HepG2 (cell line): ENCODE results near the gene DDO. TPM values are rescaled to one million over a fixed set of nuclear protein-coding genes. Genes with fewer than 3 reads are reported as not detected.
A peak's percentile ranks its signal among the peaks of the same experiment; 100 is the strongest.

ENCODE experiments used
- ATM ChIP-seq: fragments of 450-650 bp; IDR thresholded peaks from 2 replicates; pipeline ENCODE4 v1.7.1; 2017; ENCODE audit warnings: mild to moderate bottlenecking, borderline replicate concordance
- ELF1 ChIP-seq: sonication (generic); formaldehyde crosslinking; IDR thresholded peaks from 2 replicates; pipeline ENCODE4 v1.4.0; 2020; ENCODE audit warnings: missing genetic modification reagents
- FOSL2 ChIP-seq: sonication (generic); formaldehyde crosslinking; IDR thresholded peaks from 2 replicates; pipeline ENCODE4 v1.4.0; 2020; ENCODE audit warnings: missing genetic modification reagents
- HES4 ChIP-seq: sonication (generic); formaldehyde crosslinking; IDR thresholded peaks from 2 replicates; pipeline ENCODE4 v1.9.0; 2021; ENCODE audit warnings: mild to moderate bottlenecking, missing genetic modification reagents, borderline replicate concordance
- HOXD1 ChIP-seq: sonication (generic); formaldehyde crosslinking; IDR thresholded peaks from 2 replicates; pipeline ENCODE4 v1.5.0; 2020; ENCODE audit warnings: missing genetic modification reagents
- KDM5A ChIP-seq: fragments of 200-600 bp; sonication (generic); IDR thresholded peaks from 2 replicates; pipeline ENCODE4 v1.7.0; 2018; ENCODE audit warnings: antibody characterized with exemption, mild to moderate bottlenecking, low read length, borderline replicate concordance
- MBNL3 ChIP-seq: fragments of 250-450 bp; sonication (Bioruptor Pico); conservative IDR thresholded peaks from 2 replicates; pipeline ENCODE4 v1.8.0; 2022; ENCODE audit warnings: mild to moderate bottlenecking, inconsistent platforms
- PLRG1 ChIP-seq: fragments of 450-650 bp; conservative IDR thresholded peaks from 2 replicates; pipeline ENCODE4 v1.6.1; 2016
- SP5 ChIP-seq: IDR thresholded peaks from 2 replicates; pipeline ENCODE4 v1.6.1; 2016; ENCODE audit warnings: low read depth, borderline replicate concordance
- ZBTB7B ChIP-seq: sonication (generic); formaldehyde crosslinking; IDR thresholded peaks from 2 replicates; pipeline ENCODE4 v1.4.0; 2020; ENCODE audit warnings: missing genetic modification reagents
- ZMYM2 ChIP-seq: sonication (generic); formaldehyde crosslinking; IDR thresholded peaks from 2 replicates; pipeline ENCODE4 v1.8.0; 2022; ENCODE audit warnings: mild to moderate bottlenecking, missing genetic modification reagents
- ZNF143 ChIP-seq: sonication (generic); formaldehyde crosslinking; IDR thresholded peaks from 2 replicates; pipeline ENCODE4 v1.4.0; 2020; ENCODE audit warnings: missing genetic modification reagents
- ZNF577 ChIP-seq: sonication (generic); formaldehyde crosslinking; IDR thresholded peaks from 2 replicates; pipeline ENCODE4 v1.4.0; 2020; ENCODE audit warnings: mild to moderate bottlenecking, low read depth, missing genetic modification reagents, borderline replicate concordance
- ZNF674 ChIP-seq: sonication (generic); formaldehyde crosslinking; IDR thresholded peaks from 2 replicates; pipeline ENCODE4 v1.5.0; 2020; ENCODE audit warnings: low read depth, mild to moderate bottlenecking, missing genetic modification reagents
- ZNF709 ChIP-seq: sonication (generic); formaldehyde crosslinking; IDR thresholded peaks from 2 replicates; pipeline ENCODE4 v1.5.0; 2020; ENCODE audit warnings: mild to moderate bottlenecking, missing genetic modification reagents
- ZSCAN25 ChIP-seq: sonication (generic); formaldehyde crosslinking; IDR thresholded peaks from 2 replicates; pipeline ENCODE4 v1.8.0; 2022; ENCODE audit warnings: mild to moderate bottlenecking, missing genetic modification reagents
- polyA plus RNA-seq, 8 experiments: library from polyadenylated mRNA; depleted of rRNA in 3 of 8; stranded (reverse) in 7 of 8; unstranded in 1 of 8; fragments of >200 nt; fragmentation: Illumina TruSeq in 4 of 8; extraction: Trizol in 4 of 8; gene quantifications; 2 replicates each; pipeline versions ENCODE4 v1.2.1 to v1.2.3, GENCODE V29; 2011 to 2016; ENCODE audit warnings: low read depth in 4 of 8, missing spikeins in 1 of 8, mixed read lengths in 1 of 8; ENCODE audit not compliant: insufficient read depth in 1 of 8
- total RNA-seq, 5 experiments: library from RNA; depleted of rRNA; stranded (reverse); fragments of >200 nt; fragmentation: Illumina TruSeq; extraction: Trizol; gene quantifications; 2 replicates each; pipeline ENCODE4 v1.2.3, GENCODE V29; 2016; ENCODE audit warnings: low read depth in 1 of 5
- TF ChIP-seq, protein P1 (sequence below): sonication (generic); formaldehyde crosslinking; IDR thresholded peaks from 2 replicates; pipeline ENCODE4 v1.5.1; 2020; ENCODE audit warnings: mild to moderate bottlenecking, missing genetic modification reagents, moderate library complexity
- TF ChIP-seq, protein P2 (sequence below): sonication (generic); formaldehyde crosslinking; IDR thresholded peaks from 2 replicates; pipeline ENCODE4 v1.4.0; 2020; ENCODE audit warnings: missing genetic modification reagents, low read depth, mild to moderate bottlenecking, borderline replicate concordance
- TF ChIP-seq, protein P3 (sequence below): sonication (generic); formaldehyde crosslinking; IDR thresholded peaks from 2 replicates; pipeline ENCODE4 v1.4.0; 2020; ENCODE audit warnings: missing genetic modification reagents, borderline replicate concordance
- TF ChIP-seq, protein P4 (sequence below): sonication (generic); formaldehyde crosslinking; IDR thresholded peaks from 2 replicates; pipeline ENCODE4 v1.4.0; 2020; ENCODE audit warnings: mild to moderate bottlenecking, missing genetic modification reagents
- TF ChIP-seq, protein P5 (sequence below): sonication (generic); formaldehyde crosslinking; IDR thresholded peaks from 2 replicates; pipeline ENCODE4 v1.4.0; 2020; ENCODE audit warnings: missing genetic modification reagents

Gene DDO
- total and polyA plus RNA-seq, 2 of the 13 experiments (the other 11 are each of a cell fraction or from before 2014, with no cell fraction given): 6.1 to 10.3 TPM

DNA sequence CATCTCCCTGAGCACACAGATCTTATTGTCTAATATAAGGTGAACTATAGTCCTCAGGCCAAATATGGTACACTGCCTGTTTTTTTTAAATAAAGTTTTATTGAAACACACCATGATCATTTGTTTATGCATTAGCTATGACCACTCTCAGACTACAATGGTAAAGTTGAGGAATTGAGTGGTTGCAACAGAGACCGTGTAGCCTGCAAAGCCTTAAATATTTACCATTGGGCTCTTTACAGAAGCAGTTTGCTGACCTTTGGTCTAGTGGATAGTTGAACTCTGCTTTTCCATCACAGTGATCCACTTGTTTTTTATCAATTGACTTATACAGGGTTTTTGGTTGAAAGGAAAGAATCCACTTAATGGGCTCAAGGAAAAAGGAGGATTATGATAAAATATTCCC lies 29.9 kb downstream of the DDO start (continued):
- TF ChIP-seq, protein P1, sequence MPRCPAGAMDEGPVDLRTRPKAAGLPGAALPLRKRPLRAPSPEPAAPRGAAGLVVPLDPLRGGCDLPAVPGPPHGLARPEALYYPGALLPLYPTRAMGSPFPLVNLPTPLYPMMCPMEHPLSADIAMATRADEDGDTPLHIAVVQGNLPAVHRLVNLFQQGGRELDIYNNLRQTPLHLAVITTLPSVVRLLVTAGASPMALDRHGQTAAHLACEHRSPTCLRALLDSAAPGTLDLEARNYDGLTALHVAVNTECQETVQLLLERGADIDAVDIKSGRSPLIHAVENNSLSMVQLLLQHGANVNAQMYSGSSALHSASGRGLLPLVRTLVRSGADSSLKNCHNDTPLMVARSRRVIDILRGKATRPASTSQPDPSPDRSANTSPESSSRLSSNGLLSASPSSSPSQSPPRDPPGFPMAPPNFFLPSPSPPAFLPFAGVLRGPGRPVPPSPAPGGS (CRISPR knock-in tag): no peak
- TF ChIP-seq ZNF674 (CRISPR knock-in tag) (no peak), FOSL2 (peak; percentile 19; the same call in 1 of the 2 replicates), SP5 (CRISPR knock-in tag) (no peak), ZNF143 (CRISPR knock-in tag) (no peak), HOXD1 (CRISPR knock-in tag) (no peak), ZNF709 (no peak), PLRG1 (no peak), ATM (no peak), ZBTB7B (CRISPR knock-in tag) (no peak), HES4 (CRISPR knock-in tag) (no peak), KDM5A (no peak), ZMYM2 (CRISPR knock-in tag) (0 out of 2 replicates have a peak, but pooled peaks have one; percentile 31), ELF1 (no peak), ZNF577 (CRISPR knock-in tag) (no peak), MBNL3 (no peak), ZSCAN25 (CRISPR knock-in tag) (no peak)
- TF ChIP-seq, protein P2, sequence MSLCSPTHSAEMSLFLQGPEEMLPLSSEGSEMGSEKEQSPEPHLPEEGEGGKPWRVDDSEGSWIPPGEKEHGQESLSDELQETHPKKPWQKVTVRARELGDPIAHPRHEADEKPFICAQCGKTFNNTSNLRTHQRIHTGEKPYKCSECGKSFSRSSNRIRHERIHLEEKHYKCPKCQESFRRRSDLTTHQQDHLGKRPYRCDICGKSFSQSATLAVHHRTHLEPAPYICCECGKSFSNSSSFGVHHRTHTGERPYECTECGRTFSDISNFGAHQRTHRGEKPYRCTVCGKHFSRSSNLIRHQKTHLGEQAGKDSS (CRISPR knock-in tag): no peak
- TF ChIP-seq, protein P3, sequence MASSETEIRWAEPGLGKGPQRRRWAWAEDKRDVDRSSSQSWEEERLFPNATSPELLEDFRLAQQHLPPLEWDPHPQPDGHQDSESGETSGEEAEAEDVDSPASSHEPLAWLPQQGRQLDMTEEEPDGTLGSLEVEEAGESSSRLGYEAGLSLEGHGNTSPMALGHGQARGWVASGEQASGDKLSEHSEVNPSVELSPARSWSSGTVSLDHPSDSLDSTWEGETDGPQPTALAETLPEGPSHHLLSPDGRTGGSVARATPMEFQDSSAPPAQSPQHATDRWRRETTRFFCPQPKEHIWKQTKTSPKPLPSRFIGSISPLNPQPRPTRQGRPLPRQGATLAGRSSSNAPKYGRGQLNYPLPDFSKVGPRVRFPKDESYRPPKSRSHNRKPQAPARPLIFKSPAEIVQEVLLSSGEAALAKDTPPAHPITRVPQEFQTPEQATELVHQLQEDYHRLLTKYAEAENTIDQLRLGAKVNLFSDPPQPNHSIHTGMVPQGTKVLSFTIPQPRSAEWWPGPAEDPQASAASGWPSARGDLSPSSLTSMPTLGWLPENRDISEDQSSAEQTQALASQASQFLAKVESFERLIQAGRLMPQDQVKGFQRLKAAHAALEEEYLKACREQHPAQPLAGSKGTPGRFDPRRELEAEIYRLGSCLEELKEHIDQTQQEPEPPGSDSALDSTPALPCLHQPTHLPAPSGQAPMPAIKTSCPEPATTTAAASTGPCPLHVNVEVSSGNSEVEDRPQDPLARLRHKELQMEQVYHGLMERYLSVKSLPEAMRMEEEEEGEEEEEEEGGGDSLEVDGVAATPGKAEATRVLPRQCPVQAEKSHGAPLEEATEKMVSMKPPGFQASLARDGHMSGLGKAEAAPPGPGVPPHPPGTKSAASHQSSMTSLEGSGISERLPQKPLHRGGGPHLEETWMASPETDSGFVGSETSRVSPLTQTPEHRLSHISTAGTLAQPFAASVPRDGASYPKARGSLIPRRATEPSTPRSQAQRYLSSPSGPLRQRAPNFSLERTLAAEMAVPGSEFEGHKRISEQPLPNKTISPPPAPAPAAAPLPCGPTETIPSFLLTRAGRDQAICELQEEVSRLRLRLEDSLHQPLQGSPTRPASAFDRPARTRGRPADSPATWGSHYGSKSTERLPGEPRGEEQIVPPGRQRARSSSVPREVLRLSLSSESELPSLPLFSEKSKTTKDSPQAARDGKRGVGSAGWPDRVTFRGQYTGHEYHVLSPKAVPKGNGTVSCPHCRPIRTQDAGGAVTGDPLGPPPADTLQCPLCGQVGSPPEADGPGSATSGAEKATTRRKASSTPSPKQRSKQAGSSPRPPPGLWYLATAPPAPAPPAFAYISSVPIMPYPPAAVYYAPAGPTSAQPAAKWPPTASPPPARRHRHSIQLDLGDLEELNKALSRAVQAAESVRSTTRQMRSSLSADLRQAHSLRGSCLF (CRISPR knock-in tag): no peak
- TF ChIP-seq, protein P4, sequence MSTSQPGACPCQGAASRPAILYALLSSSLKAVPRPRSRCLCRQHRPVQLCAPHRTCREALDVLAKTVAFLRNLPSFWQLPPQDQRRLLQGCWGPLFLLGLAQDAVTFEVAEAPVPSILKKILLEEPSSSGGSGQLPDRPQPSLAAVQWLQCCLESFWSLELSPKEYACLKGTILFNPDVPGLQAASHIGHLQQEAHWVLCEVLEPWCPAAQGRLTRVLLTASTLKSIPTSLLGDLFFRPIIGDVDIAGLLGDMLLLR (CRISPR knock-in tag): no peak
- TF ChIP-seq, protein P5, sequence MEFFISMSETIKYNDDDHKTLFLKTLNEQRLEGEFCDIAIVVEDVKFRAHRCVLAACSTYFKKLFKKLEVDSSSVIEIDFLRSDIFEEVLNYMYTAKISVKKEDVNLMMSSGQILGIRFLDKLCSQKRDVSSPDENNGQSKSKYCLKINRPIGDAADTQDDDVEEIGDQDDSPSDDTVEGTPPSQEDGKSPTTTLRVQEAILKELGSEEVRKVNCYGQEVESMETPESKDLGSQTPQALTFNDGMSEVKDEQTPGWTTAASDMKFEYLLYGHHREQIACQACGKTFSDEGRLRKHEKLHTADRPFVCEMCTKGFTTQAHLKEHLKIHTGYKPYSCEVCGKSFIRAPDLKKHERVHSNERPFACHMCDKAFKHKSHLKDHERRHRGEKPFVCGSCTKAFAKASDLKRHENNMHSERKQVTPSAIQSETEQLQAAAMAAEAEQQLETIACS (CRISPR knock-in tag): no peak
